HS-27A (cell line): ENCODE data around the gene BRAT1.
A peak's percentile ranks its signal among the peaks of the same experiment; 100 is the strongest.

Experiments
- DNase-seq: peaks from one replicate; pipeline ENCODE4 v3.0.0-alpha.2; 2012; ENCODE audit warnings: low read depth, missing footprints

BRAT1 gene

GRCh38 chr7:2523461-2523936, 31.8 kb downstream of the BRAT1 start:
- no peak for DNase-seq

- no peak for DNase-seq
These were observed 32.4 kb downstream of the BRAT1 start for GRCh38 chr7:2522780-2523433.

GRCh38 chr7:2521952-2522591, 33.3 kb downstream of the BRAT1 start:
- no peak for DNase-seq

- no peak for DNase-seq
These were observed 34.0 kb downstream of the BRAT1 start for GRCh38 chr7:2521341-2521745.

GRCh38 chr7:2520761-2521290, 34.5 kb downstream of the BRAT1 start:
- DNase-seq = no peak

GRCh38 chr7:2520131-2520760, 35.1 kb downstream of the BRAT1 start:
- no peak for DNase-seq

GRCh38 chr7:2519119-2519930, 36.0 kb downstream of the BRAT1 start, which contains the start of gene LFNG:
TSS of gene LFNG (plus strand) at chr7:2519774. CDS start at chr7:2519862, 88 bp downstream.
- no peak for DNase-seq

- DNase-seq = no peak
These were observed 36.6 kb downstream of the BRAT1 start for GRCh38 chr7:2518737-2519118.

GRCh38 chr7:2517678-2518507, 37.4 kb downstream of the BRAT1 start:
- DNase-seq = no peak

- DNase-seq = peak; percentile 69
These were observed 38.3 kb downstream of the BRAT1 start for GRCh38 chr7:2517026-2517425.

- DNase-seq = no peak
These were observed 39.1 kb downstream of the BRAT1 start for GRCh38 chr7:2516194-2516555.

GRCh38 chr7:2515424-2516193, 39.7 kb downstream of the BRAT1 start:
- no peak for DNase-seq

GRCh38 chr7:2514473-2515423, 40.6 kb downstream of the BRAT1 start:
- DNase-seq = no peak

- DNase-seq = no peak
These were observed 41.6 kb downstream of the BRAT1 start for GRCh38 chr7:2513702-2514101.

- DNase-seq = no peak
These were observed 42.6 kb downstream of the BRAT1 start for GRCh38 chr7:2512713-2513112.

- no peak for DNase-seq
These were observed 43.1 kb downstream of the BRAT1 start for GRCh38 chr7:2512179-2512661.

- no peak for DNase-seq
These were observed 43.6 kb downstream of the BRAT1 start for GRCh38 chr7:2511769-2512168.

GRCh38 chr7:2510909-2511768, 44.2 kb downstream of the BRAT1 start:
- no peak for DNase-seq
